Measurements from ENCODE around the gene DDX6. TPM values are rescaled to one million over a fixed set of nuclear protein-coding genes. Genes with fewer than 3 reads are reported as not detected.

DDX6 gene
- total and polyA plus RNA-seq, 2 of the 8 experiments (the other 6 are each of a cell fraction or from before 2014, with no cell fraction given) = 29.8 to 181 TPM

GRCh38 chr11:118838905-118839553 lies 48.1 kb upstream of the DDX6 start (continued):
- TF ChIP-seq GTF2F1 (IDR thresholded peaks at IDR 0.05; ENCODE audit: borderline replicate concordance, low read depth, low read length) (no peak), TAF7 (optimal IDR thresholded peaks at IDR 0.05; ENCODE audit: borderline replicate concordance, low read depth, low read length) (no peak), POLR2A (IDR thresholded peaks at IDR 0.05; ENCODE audit: control extremely low read depth in 1 of 2, low read depth in 2 of 2, low read length in 2 of 2) (no peak), HDAC2 (IDR thresholded peaks at IDR 0.05; ENCODE audit: borderline replicate concordance in 1 of 2, low read depth in 2 of 2, low read length in 2 of 2) (no peak), KDM5A (IDR thresholded peaks at IDR 0.05; ENCODE audit: low read length) (no peak), E2F6 (IDR thresholded peaks at IDR 0.05) (no peak), SP2 (IDR thresholded peaks at IDR 0.05; ENCODE audit: low read length) (no peak), CREB1 (IDR thresholded peaks at IDR 0.05) (no peak), ATF3 (IDR thresholded peaks at IDR 0.05; ENCODE audit: insufficient read depth, low read depth, low read length) (no peak)
